ENCODE results near the gene DDX19B.

GRCh38 chr16:70295634-70296033 lies 3.4 kb upstream of the DDX19B start:
- no peak for TF ChIP-seq CTCF (IDR thresholded peaks at IDR 0.05; ENCODE audit: borderline replicate concordance, extremely low read depth, low read length, poor library complexity, severe bottlenecking)
- no peak for TF ChIP-seq EZH2 (IDR thresholded peaks at IDR 0.05; ENCODE audit: borderline replicate concordance, low read depth, low read length, severe bottlenecking)

All from DND-41 (cell line).